OCI-M1 (cell line): ENCODE measurements around the gene TRAPPC3L.
"Not testable (repeated sequence)": the region's sequence is repeated elsewhere in the genome, so short reads cannot be mapped to it uniquely, and the experiment has no call there.

Source experiments
- DNase-seq: peaks from one replicate; lab custom pipeline; 2025; lab: John Stamatoyannopoulos, UW

Gene TRAPPC3L

GRCh38 chr6:116513224-116513875 lies 32.1 kb downstream of the TRAPPC3L start:
- DNase-seq: no peak

GRCh38 chr6:116512734-116513133 lies 32.8 kb downstream of the TRAPPC3L start:
- DNase-seq: no peak

GRCh38 chr6:116512111-116512559 lies 33.3 kb downstream of the TRAPPC3L start:
- peak; percentile 48 for DNase-seq

GRCh38 chr6:116511424-116512110 lies 33.9 kb downstream of the TRAPPC3L start, which contains the start of gene CALHM5:
Gene CALHM5, plus strand, starts transcription at chr6:116511639. Its CDS starts 58 bp downstream, at chr6:116511697.
- DNase-seq: peak; percentile 92

- no peak for DNase-seq
Measured at GRCh38 chr6:116508527-116508926, 37.0 kb downstream of the TRAPPC3L start.

GRCh38 chr6:116507324-116507723 lies 38.2 kb downstream of the TRAPPC3L start:
- DNase-seq: no peak

- peak; percentile 44 for DNase-seq
Measured at GRCh38 chr6:116500969-116501433, 44.5 kb downstream of the TRAPPC3L start.

GRCh38 chr6:116497113-116497676 lies 48.3 kb downstream of the TRAPPC3L start:
- no peak for DNase-seq

GRCh38 chr6:116495161-116495560 lies 50.3 kb downstream of the TRAPPC3L start:
- not testable (repeated sequence) for DNase-seq

GRCh38 chr6:116492331-116493067 lies 53.0 kb downstream of the TRAPPC3L start:
- peak; percentile 97 for DNase-seq

- DNase-seq: no peak
Measured at GRCh38 chr6:116491610-116492330, 53.7 kb downstream of the TRAPPC3L start.

- DNase-seq: no peak
Measured at GRCh38 chr6:116485559-116486184, 59.8 kb downstream of the TRAPPC3L start.

- DNase-seq: no peak
Measured at GRCh38 chr6:116483616-116484015, 61.9 kb downstream of the TRAPPC3L start.

- DNase-seq: no peak
Measured at GRCh38 chr6:116482780-116483179, 62.7 kb downstream of the TRAPPC3L start.

- DNase-seq: peak; percentile 74
Measured at GRCh38 chr6:116476002-116476678, 69.3 kb downstream of the TRAPPC3L start.

- peak; percentile 57 for DNase-seq
Measured at GRCh38 chr6:116475141-116475540, 70.3 kb downstream of the TRAPPC3L start.

- no peak for DNase-seq
Measured at GRCh38 chr6:116472706-116473105, 72.8 kb downstream of the TRAPPC3L start.

- peak; percentile 26 for DNase-seq
Measured at GRCh38 chr6:116471531-116471930, 74.0 kb downstream of the TRAPPC3L start.

- peak; percentile 89 for DNase-seq
Measured at GRCh38 chr6:116468293-116468692, 77.2 kb downstream of the TRAPPC3L start.

GRCh38 chr6:116467514-116467913 lies 78.0 kb downstream of the TRAPPC3L start:
- DNase-seq: peak; percentile 55
